OCI-LY1 (cell line): ENCODE data around the gene LDLRAD4.
A peak's percentile ranks its signal among the peaks of the same experiment; 100 is the strongest.

Experiments
- H2AFZ ChIP-seq: fragments of 200-600 bp; sonication (generic), shearing (Covaris generic); 2 replicates; pipeline ENCODE4 v1.6.0; 2014; ENCODE audit warnings: antibody characterized with exemption, mild to moderate bottlenecking, low read length
- H3F3A ChIP-seq: fragments of 200-600 bp; sonication (generic), shearing (Covaris generic); 2 replicates; pipeline ENCODE4 v1.6.0; 2014; ENCODE audit warnings: mild to moderate bottlenecking, antibody characterized with exemption, low read length, moderate library complexity; ENCODE audit not compliant: insufficient read depth
- H3K27ac ChIP-seq: fragments of 200-600 bp; sonication (generic); 2 replicates; pipeline ENCODE4 v1.5.1; 2014; ENCODE audit warnings: low read length, mixed run types, mild to moderate bottlenecking, low read depth; ENCODE audit not compliant: poor library complexity, severe bottlenecking
- H3K27me3 ChIP-seq: fragments of 200-600 bp; sonication (generic); 2 replicates; pipeline ENCODE4 v1.6.0; 2014; ENCODE audit warnings: antibody characterized with exemption, mild to moderate bottlenecking, low read length, moderate library complexity; ENCODE audit not compliant: insufficient read depth
- H3K36me3 ChIP-seq: fragments of 200-600 bp; sonication (generic); 2 replicates; pipeline ENCODE4 v1.6.1; 2014; ENCODE audit warnings: mild to moderate bottlenecking, antibody characterized with exemption, low read length, moderate library complexity, mixed read lengths; ENCODE audit not compliant: insufficient read depth
- H3K4me1 ChIP-seq: fragments of 200-600 bp; sonication (generic); 2 replicates; pipeline ENCODE4 v1.5.1; 2014; ENCODE audit warnings: mild to moderate bottlenecking, low read length, moderate library complexity; ENCODE audit not compliant: insufficient read depth, severe bottlenecking
- H3K4me2 ChIP-seq: fragments of 200-600 bp; sonication (generic), shearing (Covaris generic); 2 replicates; pipeline ENCODE4 v1.6.1; 2014; ENCODE audit warnings: low read length
- H3K4me3 ChIP-seq: fragments of 200-600 bp; sonication (generic); 2 replicates; pipeline ENCODE4 v1.5.1; 2014; ENCODE audit warnings: low read length, low read depth, mild to moderate bottlenecking, mixed read lengths; ENCODE audit not compliant: poor library complexity, severe bottlenecking
- H3K79me2 ChIP-seq: fragments of 200-600 bp; shearing (Covaris generic); 2 replicates; pipeline ENCODE4 v1.6.1; 2016; ENCODE audit warnings: mixed run types, low read length, mixed read lengths; ENCODE audit not compliant: insufficient read depth
- H3K9ac ChIP-seq: fragments of 200-600 bp; sonication (generic), shearing (Covaris generic); 2 replicates; pipeline ENCODE4 v1.6.1; 2014; ENCODE audit warnings: mild to moderate bottlenecking, low read length, mixed read lengths
- H3K9me2 ChIP-seq: fragments of 200-600 bp; sonication (generic), shearing (Covaris generic); 2 replicates; pipeline ENCODE4 v1.6.1; 2014; ENCODE audit warnings: low read depth, mild to moderate bottlenecking, low read length, mixed read lengths
- H3K9me3 ChIP-seq: fragments of 200-600 bp; shearing (Covaris generic); 2 replicates; pipeline ENCODE4 v1.6.1; 2014; ENCODE audit warnings: low read length, mixed read lengths
- H4K20me1 ChIP-seq: fragments of 200-600 bp; sonication (generic), shearing (Covaris generic); 2 replicates; pipeline ENCODE4 v1.6.0; 2016; ENCODE audit warnings: mild to moderate bottlenecking, low read length; ENCODE audit not compliant: insufficient read depth
- CTCF ChIP-seq: fragments of 200-600 bp; sonication (generic), shearing (Covaris generic); IDR thresholded peaks from 2 replicates; pipeline ENCODE4 v1.5.1; 2017; ENCODE audit warnings: mild to moderate bottlenecking, antibody characterized with exemption, low read length, moderate library complexity, mixed read lengths
- EZH2 ChIP-seq: fragments of 200-600 bp; sonication (generic), shearing (Covaris generic); IDR thresholded peaks from 2 replicates; pipeline ENCODE4 v1.8.0; 2017; ENCODE audit warnings: borderline replicate concordance, mixed run types, mild to moderate bottlenecking, antibody characterized with exemption, low read length, moderate library complexity, mixed read lengths

LDLRAD4 gene

GRCh38 chr18:13563390-13563805 lies 344.8 kb downstream of the LDLRAD4 start:
- H3K9me3 ChIP-seq: no peaks in the 10 kb centered on the region
- H3K4me3 ChIP-seq: peak overlapping the region; percentile 22
- H2AFZ ChIP-seq: 0 out of 2 replicates have a peak overlapping the region, but pooled peaks have one; percentile 10
- H3K36me3 ChIP-seq: no peaks in the 10 kb centered on the region
- peak overlapping the region; percentile 50 for H3K9ac ChIP-seq
- no peaks in the 10 kb centered on the region for H4K20me1 ChIP-seq
- no peak for TF ChIP-seq CTCF
- no peak for TF ChIP-seq EZH2
- H3K4me1 ChIP-seq: peaks cover 99% of the 10 kb centered on the region
- no peaks in the 10 kb centered on the region for H3K9me2 ChIP-seq
- peak overlapping the region; percentile 62 for H3K4me2 ChIP-seq
- peak overlapping the region; percentile 97 for H3K27ac ChIP-seq
- H3F3A ChIP-seq: peaks cover 20% of the 10 kb centered on the region
- H3K27me3 ChIP-seq: no peaks in the 10 kb centered on the region
- H3K79me2 ChIP-seq: no peaks in the 10 kb centered on the region

- H3K9me2 ChIP-seq: no peaks in the 10 kb centered on the region
- TF ChIP-seq CTCF (no peak), EZH2 (no peak)
- no peaks in the 10 kb centered on the region for H4K20me1 ChIP-seq
- H2AFZ ChIP-seq: no peak overlapping the region
- H3K4me3 ChIP-seq: no peak overlapping the region
- H3K9me3 ChIP-seq: no peaks in the 10 kb centered on the region
- H3F3A ChIP-seq: peaks cover 20% of the 10 kb centered on the region
- peak overlapping the region; percentile 3; the same call in 1 of the 2 replicates for H3K4me2 ChIP-seq
- no peaks in the 10 kb centered on the region for H3K79me2 ChIP-seq
- peaks cover 98% of the 10 kb centered on the region for H3K4me1 ChIP-seq
- H3K27ac ChIP-seq: peak overlapping the region; percentile 97
- no peaks in the 10 kb centered on the region for H3K27me3 ChIP-seq
- no peak overlapping the region; the same call in 1 of the 2 replicates for H3K9ac ChIP-seq
- no peaks in the 10 kb centered on the region for H3K36me3 ChIP-seq
These were observed 346.0 kb downstream of the LDLRAD4 start for GRCh38 chr18:13564579-13564978.

GRCh38 chr18:13565228-13565627 lies 346.7 kb downstream of the LDLRAD4 start:
- H3K4me2 ChIP-seq: no peak overlapping the region
- H3K36me3 ChIP-seq: no peaks in the 10 kb centered on the region
- H3K4me1 ChIP-seq: peaks cover 92% of the 10 kb centered on the region
- H3K9me3 ChIP-seq: no peaks in the 10 kb centered on the region
- no peaks in the 10 kb centered on the region for H3K79me2 ChIP-seq
- H3K9ac ChIP-seq: no peak overlapping the region
- no peak for TF ChIP-seq EZH2
- TF ChIP-seq CTCF: no peak
- H3K4me3 ChIP-seq: no peak overlapping the region
- H3F3A ChIP-seq: peaks cover 20% of the 10 kb centered on the region
- H4K20me1 ChIP-seq: no peaks in the 10 kb centered on the region
- H3K9me2 ChIP-seq: no peaks in the 10 kb centered on the region
- peak overlapping the region; percentile 97 for H3K27ac ChIP-seq
- no peak overlapping the region for H2AFZ ChIP-seq
- no peaks in the 10 kb centered on the region for H3K27me3 ChIP-seq
